HG02870 (cell line): ENCODE results near the gene OXCT1.
"Not testable (repeated sequence)": the region's sequence is repeated elsewhere in the genome, so short reads cannot be mapped to it uniquely, and the experiment has no call there.

Experiments
- ATAC-seq: cut with Tn5 transposase; IDR thresholded peaks from one replicate; pipeline ENCODE4 v1.9.1; 2021; ENCODE audit warnings: mild to moderate bottlenecking, moderate library complexity; ENCODE audit not compliant: unreplicated experiment

Gene OXCT1

DNA sequence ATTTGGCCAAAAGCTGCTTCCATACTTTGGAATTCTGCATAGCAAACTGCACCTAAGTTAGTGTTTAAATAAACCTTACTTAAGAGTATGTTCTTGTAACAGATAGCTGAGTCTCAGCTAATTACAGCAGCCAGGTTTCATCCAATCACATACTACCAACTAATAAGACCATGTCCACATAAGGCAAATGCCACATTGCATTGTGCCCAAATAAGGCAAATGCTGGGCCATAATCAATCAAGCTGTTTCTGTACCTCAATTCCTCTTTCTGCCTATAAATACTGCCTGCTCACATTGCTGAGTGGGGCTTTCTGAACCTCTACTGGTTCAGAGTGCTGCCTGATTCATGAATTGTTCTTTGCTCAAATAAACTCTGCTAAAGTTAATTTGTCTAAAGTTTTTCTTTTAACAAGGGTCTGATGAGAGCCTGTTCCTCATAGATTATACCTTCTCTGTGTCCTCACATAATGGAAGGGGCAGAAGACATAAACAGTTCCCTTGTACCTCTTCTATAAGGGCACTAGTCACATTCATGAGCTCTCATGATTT lies 4.4 kb upstream of the OXCT1 start:
- no peak for ATAC-seq

- ATAC-seq: no peak
Observed at GRCh38 chr5:41871852-41872251, 1.6 kb upstream of the OXCT1 start.

DNA sequence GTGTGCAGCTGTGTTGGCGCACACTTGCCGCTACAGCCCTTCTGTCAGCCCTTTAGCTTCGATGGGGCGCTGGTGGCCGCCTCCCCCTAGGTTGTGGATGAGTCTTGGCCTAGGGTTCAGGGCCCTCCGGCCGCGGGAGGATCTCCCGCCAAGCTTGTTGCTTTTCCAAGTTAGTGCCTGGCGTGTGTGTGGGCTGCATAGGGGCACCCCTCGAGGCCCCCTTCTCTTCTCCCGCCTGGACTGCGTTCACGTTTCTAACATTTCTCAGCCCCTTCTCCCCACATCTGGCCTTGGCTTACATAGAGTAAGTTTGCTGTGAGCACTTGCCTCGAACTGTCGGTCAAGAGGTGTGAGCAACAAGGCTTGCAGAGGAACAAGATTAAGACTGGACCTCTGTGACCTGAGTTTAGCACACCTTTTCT lies 413 bp upstream of the OXCT1 start:
- ATAC-seq: no peak

DNA sequence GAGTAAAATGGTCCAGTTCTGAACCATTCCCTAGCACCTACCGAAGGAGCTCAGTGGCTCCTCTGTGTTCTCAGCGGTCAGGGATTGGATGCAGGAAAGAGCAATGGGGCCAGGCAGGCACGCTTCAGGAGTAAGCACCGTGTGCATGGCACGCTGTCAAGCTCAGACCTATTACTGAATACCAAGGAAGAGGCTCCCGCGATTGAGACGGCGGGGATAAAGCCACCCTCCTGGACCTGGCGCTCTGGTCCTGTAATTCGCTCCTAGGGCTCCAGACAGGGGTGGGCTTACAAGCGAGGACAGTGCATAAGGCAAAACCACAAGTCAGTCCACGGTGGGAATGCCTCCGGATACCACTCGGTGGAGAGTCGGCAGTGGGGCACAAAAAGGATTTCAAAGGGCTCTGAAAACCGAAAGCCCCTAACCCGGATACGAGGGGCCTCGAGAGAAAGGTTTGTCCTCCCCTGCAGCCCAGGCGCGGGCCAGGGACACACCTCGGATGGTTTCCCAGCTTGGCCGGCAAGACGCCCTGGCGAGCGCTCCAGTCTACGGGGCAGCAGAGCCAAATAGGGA lies 988 bp downstream of the OXCT1 start:
- ATAC-seq: no peak

- peak; percentile 71 for ATAC-seq
Observed at GRCh38 chr5:41863871-41864486, 6.2 kb downstream of the OXCT1 start.

DNA sequence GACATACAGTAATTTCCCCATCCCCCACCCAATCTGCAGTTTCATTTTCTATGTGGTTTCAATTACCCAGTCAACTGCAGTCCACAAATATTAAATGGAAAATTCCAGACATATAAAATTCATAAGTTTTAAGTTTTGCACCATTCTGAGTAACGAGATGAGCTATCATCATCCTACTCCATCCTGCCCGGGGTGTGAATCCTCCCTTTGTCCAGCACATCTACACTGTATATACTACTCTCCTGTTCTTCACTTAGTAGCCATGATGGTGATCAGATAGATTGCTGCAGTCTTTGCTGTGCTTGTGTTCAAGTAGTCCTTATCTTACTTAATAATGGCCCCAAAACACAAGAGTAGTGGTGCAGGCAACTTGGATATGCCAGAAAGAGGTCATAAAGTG lies 11.3 kb downstream of the OXCT1 start:
- no peak for ATAC-seq

DNA sequence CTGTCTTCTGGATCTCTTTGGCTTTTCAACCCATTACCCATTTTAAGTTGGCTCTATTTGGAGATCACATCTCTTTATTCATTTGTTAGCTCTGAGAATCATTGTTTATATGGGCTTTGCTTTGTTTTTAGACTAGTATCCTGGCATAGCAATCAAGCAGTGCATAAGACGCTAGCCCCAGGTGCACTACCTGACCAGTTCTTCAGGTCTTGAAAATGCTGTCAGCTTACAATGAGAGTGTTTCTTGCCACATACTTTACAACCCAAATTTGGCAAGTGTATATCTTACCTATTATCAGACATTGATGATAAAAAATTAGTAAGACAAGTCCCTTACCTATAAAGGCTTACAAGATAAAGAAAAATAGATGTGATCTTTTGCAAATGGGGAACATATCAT lies 12.2 kb downstream of the OXCT1 start:
- no peak for ATAC-seq

DNA sequence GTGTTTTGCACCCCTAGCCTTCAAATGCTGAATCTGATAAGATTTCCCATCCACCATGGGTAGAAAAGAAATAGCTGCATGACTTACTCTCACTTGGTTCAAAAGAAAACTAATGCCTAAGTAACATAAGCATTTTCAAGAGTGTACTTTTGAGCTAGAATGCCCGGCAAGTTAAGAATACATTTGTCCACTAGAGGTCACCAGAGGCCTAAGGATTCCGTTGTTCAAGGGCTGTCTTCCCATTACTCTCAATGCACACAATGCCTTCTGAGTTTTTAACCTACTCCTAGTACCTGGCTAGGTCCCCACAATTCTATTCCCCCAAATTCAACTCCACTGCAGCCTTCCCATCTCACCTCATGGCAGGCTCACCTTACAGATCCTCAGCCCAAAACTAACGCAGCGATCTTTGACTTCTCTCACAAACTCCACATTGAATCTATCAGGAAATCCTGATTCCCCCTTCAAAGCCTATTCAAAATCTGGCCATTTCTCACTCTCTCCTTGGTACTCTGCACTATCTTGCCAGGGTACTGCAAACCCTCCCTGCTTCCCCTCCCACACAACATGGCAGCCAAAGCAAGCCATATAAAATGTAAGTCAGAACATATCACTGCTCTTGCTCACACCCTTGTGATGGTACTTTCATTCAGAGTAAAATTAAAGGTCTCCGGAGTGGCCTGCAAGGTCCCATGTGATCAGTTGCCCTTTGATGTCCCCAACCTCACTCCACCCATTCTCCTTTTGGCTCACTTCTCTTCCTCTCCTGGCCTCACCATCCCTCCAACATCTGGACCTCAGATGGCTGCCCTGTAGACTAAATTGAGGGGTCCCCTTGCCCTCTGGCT lies 13.4 kb downstream of the OXCT1 start:
- peak; percentile 92 for ATAC-seq

DNA sequence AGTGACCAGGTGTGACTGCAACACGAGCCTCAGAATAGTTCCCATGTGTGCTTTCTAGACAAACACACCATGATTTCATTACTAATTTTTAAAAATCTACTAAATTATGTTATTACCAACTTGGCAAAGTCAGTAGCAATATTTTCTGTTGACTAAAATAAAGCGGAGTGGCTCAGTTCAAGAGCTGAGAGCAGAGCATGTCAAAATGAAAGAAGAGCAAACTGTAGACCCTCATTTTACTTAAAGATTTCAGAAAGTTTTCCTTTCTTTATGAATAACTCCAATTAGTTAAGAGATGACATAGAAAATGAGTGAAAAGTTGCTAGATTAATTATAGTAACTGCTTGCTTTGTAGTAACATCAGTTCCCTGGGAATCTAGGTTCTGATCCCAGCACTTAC lies 17.9 kb downstream of the OXCT1 start:
- ATAC-seq: no peak

- no peak for ATAC-seq
Observed at GRCh38 chr5:41851116-41851515, 19.1 kb downstream of the OXCT1 start.

GRCh38 chr5:41848983-41849382 lies 21.2 kb downstream of the OXCT1 start:
- no peak for ATAC-seq

DNA sequence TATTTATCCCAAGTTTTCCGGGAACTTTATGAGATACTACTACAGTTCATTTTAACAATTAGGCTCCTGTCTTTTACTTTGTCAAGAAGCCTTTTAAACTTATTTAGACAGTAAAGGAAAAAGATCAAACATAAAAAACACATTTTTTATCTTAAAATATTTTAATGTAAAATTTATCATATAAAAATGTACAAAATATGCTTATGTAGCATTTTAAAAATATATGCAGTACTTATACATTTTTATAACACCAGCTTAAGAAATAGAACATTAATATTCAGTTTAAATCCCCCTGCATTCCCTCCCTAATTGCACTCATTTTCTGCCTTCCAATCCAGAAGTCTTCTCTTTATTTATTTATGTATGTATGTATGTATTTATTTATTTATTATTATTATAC lies 24.5 kb downstream of the OXCT1 start:
- ATAC-seq: not testable (repeated sequence)

DNA sequence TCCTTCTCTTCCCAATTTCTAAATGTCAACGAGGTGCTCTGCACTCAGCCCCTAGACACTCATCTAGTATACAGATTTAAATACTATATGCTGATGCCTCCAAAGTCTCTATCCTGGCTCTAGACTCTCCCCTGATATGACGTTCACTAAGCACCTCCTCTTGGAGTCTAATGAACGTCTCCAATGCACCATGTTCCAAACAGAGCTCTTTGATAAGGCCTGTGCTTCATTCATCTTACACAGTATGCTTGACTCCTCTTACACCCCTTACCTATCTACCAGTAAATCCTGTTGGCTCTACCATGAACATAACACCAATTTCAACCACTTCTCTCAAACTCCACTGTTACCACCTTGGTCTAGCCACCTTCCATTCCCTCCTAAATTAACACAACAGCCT lies 25.7 kb downstream of the OXCT1 start:
- no peak for ATAC-seq

DNA sequence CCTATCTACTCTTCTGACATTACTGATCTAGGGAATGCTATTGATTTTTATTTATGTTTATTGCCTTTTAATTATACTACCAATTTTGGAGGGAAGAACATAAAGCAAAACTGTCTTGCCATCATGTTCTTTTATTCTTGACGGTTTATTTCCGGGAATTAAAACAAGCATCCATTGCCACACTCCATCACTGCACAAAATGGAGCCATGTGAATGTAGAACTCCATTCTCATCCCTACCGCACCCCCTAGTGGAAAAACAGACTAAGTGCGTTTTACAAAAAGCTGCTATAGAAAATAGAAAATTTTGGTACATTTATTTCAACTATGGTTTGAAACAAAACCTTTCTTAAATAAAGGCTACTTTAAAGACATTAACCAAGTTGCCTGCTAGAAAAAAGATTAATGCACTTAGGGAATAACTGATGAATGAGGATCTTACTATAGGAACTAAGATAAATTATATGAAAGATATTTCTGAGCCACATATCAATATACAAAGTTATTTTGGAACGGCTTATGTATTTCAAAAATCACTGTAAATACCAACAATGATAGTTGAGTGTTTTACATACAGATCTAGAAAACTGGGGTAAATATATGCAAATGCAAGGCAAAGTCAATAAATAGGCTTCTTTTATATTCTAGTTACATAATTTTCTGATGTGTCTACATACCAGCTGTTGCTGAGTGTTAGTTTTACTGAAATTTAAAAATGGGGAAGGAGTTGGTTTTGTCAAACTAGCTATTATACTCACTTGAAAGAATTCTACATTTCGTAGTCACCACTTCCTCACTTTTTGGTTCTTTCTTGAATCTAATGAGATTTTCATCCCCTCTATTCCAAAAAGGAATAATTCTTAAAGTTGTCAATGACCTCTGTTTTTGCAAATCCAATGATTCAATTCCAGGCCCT lies 26.5 kb downstream of the OXCT1 start:
- peak; percentile 58 for ATAC-seq

DNA sequence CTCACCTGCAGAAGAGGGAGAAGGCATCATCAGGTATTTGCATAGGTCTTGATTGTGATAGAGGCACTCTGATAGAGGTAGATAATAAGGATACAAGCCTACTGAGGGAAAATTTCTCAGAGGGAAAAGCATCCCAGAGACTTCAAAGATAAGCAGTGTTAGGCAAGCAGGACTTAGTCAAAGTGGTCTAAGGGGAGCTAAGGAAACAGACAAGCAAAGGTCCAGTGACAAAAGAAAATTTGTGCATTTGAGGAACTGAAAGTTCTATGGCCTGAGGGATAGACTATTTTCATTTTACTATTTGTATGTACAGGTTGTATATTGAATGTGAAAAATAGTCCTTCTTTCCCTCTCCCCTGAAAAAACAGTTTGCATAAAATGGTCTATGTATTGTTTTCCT lies 27.4 kb downstream of the OXCT1 start:
- peak; percentile 81 for ATAC-seq

DNA sequence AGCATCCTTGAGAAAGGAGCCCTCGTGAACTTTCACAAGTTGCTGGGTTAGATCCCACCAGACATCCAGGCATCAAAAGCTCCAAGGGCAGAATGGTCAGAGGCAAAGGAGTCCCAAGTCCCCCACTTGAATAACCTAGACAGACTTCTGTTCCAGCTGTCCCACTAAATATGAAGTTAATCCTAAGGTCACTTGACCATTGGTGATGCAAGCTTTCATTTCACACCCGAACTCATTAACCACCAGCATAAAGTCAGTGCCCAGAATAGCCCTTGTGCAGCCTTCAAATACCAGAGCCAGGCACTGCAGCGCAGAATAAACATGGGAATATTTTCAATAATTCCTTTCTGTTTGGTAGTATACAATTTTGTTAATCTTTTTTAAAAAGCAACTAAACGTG lies 28.9 kb downstream of the OXCT1 start:
- ATAC-seq: no peak

- ATAC-seq: no peak
Observed at GRCh38 chr5:41840251-41840650, 30.0 kb downstream of the OXCT1 start.

GRCh38 chr5:41837793-41838192 lies 32.4 kb downstream of the OXCT1 start:
- no peak for ATAC-seq

DNA sequence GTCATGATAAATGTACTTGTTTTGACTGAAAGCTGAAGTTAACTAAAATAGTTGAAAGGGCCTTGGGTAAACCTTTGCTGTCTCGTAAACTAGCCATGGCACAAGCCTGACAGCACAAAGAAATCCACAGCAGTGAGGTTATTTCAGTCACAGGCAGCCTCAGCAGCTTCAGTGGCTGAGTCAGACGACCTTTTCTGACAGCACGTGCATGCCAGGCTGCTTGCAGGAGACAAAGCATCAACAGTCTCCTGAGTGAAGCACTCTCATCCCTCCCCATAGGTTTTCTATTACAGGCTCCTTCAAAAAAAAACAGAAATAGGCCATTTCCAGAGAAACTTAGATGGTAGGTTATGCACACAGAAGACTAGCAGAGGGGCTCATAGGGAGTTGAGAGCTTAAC lies 34.6 kb downstream of the OXCT1 start:
- no peak for ATAC-seq

DNA sequence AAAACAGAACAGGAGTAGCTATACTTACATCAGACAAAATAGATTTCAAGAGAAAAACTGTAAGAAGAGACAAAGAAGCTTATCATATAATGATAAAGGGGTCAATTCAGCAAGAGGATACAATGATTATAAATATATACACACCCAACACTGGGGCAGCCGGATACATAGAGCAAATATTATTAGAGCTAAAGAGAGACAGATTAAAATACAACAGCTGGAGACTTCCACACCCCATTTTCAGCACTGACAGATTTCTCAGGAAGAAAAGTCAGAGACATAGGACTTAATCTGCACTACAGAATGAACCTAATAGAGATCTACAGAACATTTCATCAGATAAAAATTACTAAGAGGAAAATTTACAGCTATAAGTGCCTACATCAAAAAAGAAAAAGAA lies 35.7 kb downstream of the OXCT1 start:
- ATAC-seq: no peak

DNA sequence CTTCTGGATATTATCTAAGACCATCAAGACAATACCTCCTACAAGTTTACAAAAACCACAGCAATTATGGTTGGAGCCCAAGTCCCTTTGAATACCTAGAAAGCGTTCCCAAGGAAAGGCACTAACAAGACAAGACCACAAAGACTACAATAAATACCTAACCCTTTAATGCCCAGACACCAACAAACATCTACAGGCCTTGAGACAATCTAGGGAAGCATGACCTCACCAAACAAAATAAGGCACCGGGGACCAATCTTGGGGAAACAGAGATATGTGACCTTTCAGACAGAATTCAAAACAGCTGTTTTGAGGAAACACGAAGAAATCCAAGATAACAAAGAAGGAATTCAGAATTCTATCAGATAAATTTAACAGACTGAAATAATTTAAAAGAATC lies 37.8 kb downstream of the OXCT1 start:
- no peak for ATAC-seq
